GM23248 (cell line): ENCODE measurements around the gene ETV6. TPM values are rescaled to one million over a fixed set of nuclear protein-coding genes. Genes with fewer than 3 reads are reported as not detected.

Source experiments
- DNase-seq: peaks from one replicate; pipeline ENCODE4 v3.0.0-alpha.2; 2015
- H2AFZ ChIP-seq: fragments of 200-600 bp; sonication (generic); 2 replicates; pipeline ENCODE4 v1.6.1; 2016; ENCODE audit warnings: antibody characterized with exemption
- H3F3A ChIP-seq: fragments of 200-600 bp; sonication (generic); 2 replicates; pipeline ENCODE4 v1.6.1; 2016; ENCODE audit warnings: mild to moderate bottlenecking, antibody characterized with exemption, mixed run types; ENCODE audit not compliant: insufficient read depth
- H3K27ac ChIP-seq: fragments of 200-600 bp; sonication (generic); 2 replicates; pipeline ENCODE4 v1.5.1; 2016; ENCODE audit warnings: mild to moderate bottlenecking
- H3K27me3 ChIP-seq: fragments of 200-600 bp; sonication (generic); replicated peaks from 2 replicates; pipeline ENCODE4 v1.6.1; 2016; ENCODE audit warnings: mild to moderate bottlenecking; ENCODE audit not compliant: insufficient read depth
- H3K36me3 ChIP-seq: fragments of 200-600 bp; sonication (generic); 2 replicates; pipeline ENCODE4 v1.6.1; 2016; ENCODE audit warnings: low read depth, mild to moderate bottlenecking
- H3K4me1 ChIP-seq: fragments of 200-600 bp; sonication (generic); 2 replicates; pipeline ENCODE4 v1.6.1; 2016; ENCODE audit warnings: mild to moderate bottlenecking; ENCODE audit not compliant: insufficient read depth
- H3K4me2 ChIP-seq: fragments of 200-600 bp; sonication (generic); one replicate; pipeline ENCODE4 v1.6.1; 2016; ENCODE audit warnings: mild to moderate bottlenecking; ENCODE audit not compliant: unreplicated experiment
- H3K4me3 ChIP-seq: fragments of 200-600 bp; sonication (generic); 2 replicates; pipeline ENCODE4 v1.5.1; 2016; ENCODE audit warnings: mild to moderate bottlenecking
- H3K79me2 ChIP-seq: fragments of 200-600 bp; sonication (generic); 2 replicates; pipeline ENCODE4 v1.6.1; 2016; ENCODE audit warnings: mild to moderate bottlenecking; ENCODE audit not compliant: insufficient read depth
- H3K9ac ChIP-seq: fragments of 200-600 bp; sonication (generic); 2 replicates; pipeline ENCODE4 v1.6.1; 2016; ENCODE audit warnings: mild to moderate bottlenecking
- H3K9me2 ChIP-seq: fragments of 200-600 bp; sonication (generic); 2 replicates; pipeline ENCODE4 v1.6.1; 2016; ENCODE audit warnings: mixed run types, mild to moderate bottlenecking, moderate library complexity; ENCODE audit not compliant: insufficient read depth
- H3K9me3 ChIP-seq: fragments of 200-600 bp; sonication (generic); one replicate; pipeline ENCODE4 v1.6.1; 2017; ENCODE audit warnings: low read depth
- H4K20me1 ChIP-seq: fragments of 200-600 bp; sonication (generic); 2 replicates; pipeline ENCODE4 v1.6.0; 2016; ENCODE audit not compliant: insufficient read depth
- EZH2 ChIP-seq: fragments of 200-600 bp; sonication (generic); IDR thresholded peaks from 2 replicates; pipeline ENCODE4 v1.6.1; 2018; ENCODE audit warnings: antibody characterized with exemption, mild to moderate bottlenecking; ENCODE audit not compliant: insufficient read depth, poor library complexity, severe bottlenecking
- EZH2phosphoT487 ChIP-seq: fragments of 200-600 bp; sonication (generic); IDR thresholded peaks from 2 replicates; pipeline ENCODE4 v1.6.1; 2018; ENCODE audit warnings: antibody characterized with exemption, moderate library complexity, mild to moderate bottlenecking, low read depth; ENCODE audit not compliant: insufficient read depth
- WGBS, 2 experiments: methylation state at CpG; one replicate each; pipeline ENCODE4 v1.1.6; 2015 to 2017; ENCODE audit warnings: low lambda C conversion rate in 2 of 2, low coverage in 1 of 2; ENCODE audit errors: missing lambda C conversion rate in 2 of 2; 5-methylcytosine and 5-hydroxymethylcytosine counted together
- in situ Hi-C: fragments of 300-500 bp; cut with MboI; formaldehyde crosslinking; loops from 2 replicates; pipeline ENCODE4 v1.15.0; 2020
- polyA plus RNA-seq: library from polyadenylated mRNA; unstranded; fragments of >200 nt; fragmentation: Nextera tagmentation; extraction: Ambion mirVana; gene quantifications from 2 replicates; pipeline ENCODE4 v1.2.1, GENCODE V29; 2016
- total RNA-seq: library from RNA; depleted of rRNA; stranded (reverse); fragments of >200 nt; shearing (Covaris generic); gene quantifications from 2 replicates; pipeline ENCODE4 v1.2.3, GENCODE V29; 2014

Gene ETV6
- total and polyA plus RNA-seq, 2 experiments from 2014 or later = 2.5 to 10.4 TPM

- H3K4me1 ChIP-seq = no peaks in the 10 kb centered on the region
- H4K20me1 ChIP-seq = no peaks in the 10 kb centered on the region
- H3K4me3 ChIP-seq = no peak overlapping the region
- no peak overlapping the region for H2AFZ ChIP-seq
- no peak overlapping the region for H3K27ac ChIP-seq
- H3K9ac ChIP-seq = no peak overlapping the region
- WGBS, 2 experiments = 89 to 92% methylated on average over 7 of the region's 7 CpGs
- H3K9me2 ChIP-seq = no peaks in the 10 kb centered on the region
- TF ChIP-seq EZH2 (no peak), EZH2phosphoT487 (no peak)
- no peak overlapping the region for H3K4me2 ChIP-seq
- peaks cover 14% of the 10 kb centered on the region; the same call in 1 of the 2 replicates for H3K36me3 ChIP-seq
- peaks cover 2% of the 10 kb centered on the region for H3F3A ChIP-seq
- in situ Hi-C loops = no loop called here
- DNase-seq = no peak
- no peaks in the 10 kb centered on the region for H3K9me3 ChIP-seq
- no peaks in the 10 kb centered on the region for H3K27me3 ChIP-seq
- H3K79me2 ChIP-seq = no peaks in the 10 kb centered on the region
These were observed 207.5 kb downstream of the ETV6 start for GRCh38 chr12:11856971-11857370.

DNA sequence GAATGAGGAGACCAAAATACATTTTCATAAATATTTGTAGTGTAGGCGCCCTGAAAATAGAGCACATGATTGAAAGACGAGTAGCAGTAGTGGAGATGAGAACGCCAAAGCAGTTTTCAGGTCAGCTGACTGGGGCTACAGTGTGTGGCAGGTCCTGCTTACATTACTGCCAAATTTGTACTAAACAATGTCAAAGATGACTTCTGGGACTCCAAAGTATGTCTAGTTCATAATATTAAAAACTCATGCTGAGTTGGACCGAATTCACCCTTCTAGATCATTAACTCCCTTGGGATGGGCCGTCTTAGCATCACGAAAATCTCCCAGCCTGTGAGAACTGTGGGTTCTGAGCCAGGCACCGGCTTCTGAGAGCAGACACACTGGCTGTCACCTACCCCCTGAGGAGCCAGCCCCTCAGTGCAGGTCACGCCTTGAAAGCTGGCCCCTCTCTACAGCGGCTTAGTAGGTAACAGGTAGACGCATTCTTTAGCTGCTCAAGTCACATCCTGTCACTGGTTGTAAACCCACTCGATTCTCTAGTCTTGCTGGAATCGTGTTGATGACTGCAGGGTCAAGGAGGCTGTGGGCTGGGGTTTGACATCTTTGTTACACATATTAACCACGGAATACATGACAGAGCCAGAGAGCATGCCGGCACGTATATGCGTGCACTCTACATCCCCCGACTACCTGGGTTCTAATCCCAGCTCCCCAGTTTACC is 210.4 kb downstream of the ETV6 start:
- Histone ChIP-seq H3K4me3 (no peak overlapping the region), H3K36me3 (0 out of 2 replicates have a peak, but pooled peaks cover 5% of the 10 kb centered on the region), H3K9ac (no peak overlapping the region), H3K4me2 (no peak overlapping the region), H3K9me2 (no peaks in the 10 kb centered on the region), H3K9me3 (no peaks in the 10 kb centered on the region), H3F3A (peaks cover 23% of the 10 kb centered on the region), H3K27ac (no peak overlapping the region), H4K20me1 (no peaks in the 10 kb centered on the region), H2AFZ (no peak overlapping the region), H3K27me3 (no peaks in the 10 kb centered on the region), H3K4me1 (peaks cover 26% of the 10 kb centered on the region), H3K79me2 (no peaks in the 10 kb centered on the region)
- 70 to 73% methylated on average over 17 of the region's 17 CpGs for WGBS, 2 experiments
- DNase-seq = no peak
- TF ChIP-seq EZH2phosphoT487 = no peak
- TF ChIP-seq EZH2 = no peak
- in situ Hi-C loops = no loop called here

- H2AFZ ChIP-seq = no peak overlapping the region
- H3K9ac ChIP-seq = no peak overlapping the region
- H3K4me2 ChIP-seq = no peak overlapping the region
- H3F3A ChIP-seq = peaks cover 23% of the 10 kb centered on the region
- H3K36me3 ChIP-seq = 0 out of 2 replicates have a peak, but pooled peaks cover 10% of the 10 kb centered on the region
- H3K27ac ChIP-seq = no peak overlapping the region
- no peak for DNase-seq
- H3K4me1 ChIP-seq = peaks cover 26% of the 10 kb centered on the region
- no peaks in the 10 kb centered on the region for H3K27me3 ChIP-seq
- H3K79me2 ChIP-seq = 0 out of 2 replicates have a peak, but pooled peaks cover 6% of the 10 kb centered on the region
- H3K9me2 ChIP-seq = no peaks in the 10 kb centered on the region
- H3K9me3 ChIP-seq = no peaks in the 10 kb centered on the region
- TF ChIP-seq EZH2 (no peak), EZH2phosphoT487 (no peak)
- H4K20me1 ChIP-seq = no peaks in the 10 kb centered on the region
- 81% methylated on average over 5 of the region's 5 CpGs for WGBS, 2 experiments
- in situ Hi-C loops = no loop called here
- no peak overlapping the region for H3K4me3 ChIP-seq
These were observed 211.8 kb downstream of the ETV6 start for GRCh38 chr12:11861155-11861863.

DNA sequence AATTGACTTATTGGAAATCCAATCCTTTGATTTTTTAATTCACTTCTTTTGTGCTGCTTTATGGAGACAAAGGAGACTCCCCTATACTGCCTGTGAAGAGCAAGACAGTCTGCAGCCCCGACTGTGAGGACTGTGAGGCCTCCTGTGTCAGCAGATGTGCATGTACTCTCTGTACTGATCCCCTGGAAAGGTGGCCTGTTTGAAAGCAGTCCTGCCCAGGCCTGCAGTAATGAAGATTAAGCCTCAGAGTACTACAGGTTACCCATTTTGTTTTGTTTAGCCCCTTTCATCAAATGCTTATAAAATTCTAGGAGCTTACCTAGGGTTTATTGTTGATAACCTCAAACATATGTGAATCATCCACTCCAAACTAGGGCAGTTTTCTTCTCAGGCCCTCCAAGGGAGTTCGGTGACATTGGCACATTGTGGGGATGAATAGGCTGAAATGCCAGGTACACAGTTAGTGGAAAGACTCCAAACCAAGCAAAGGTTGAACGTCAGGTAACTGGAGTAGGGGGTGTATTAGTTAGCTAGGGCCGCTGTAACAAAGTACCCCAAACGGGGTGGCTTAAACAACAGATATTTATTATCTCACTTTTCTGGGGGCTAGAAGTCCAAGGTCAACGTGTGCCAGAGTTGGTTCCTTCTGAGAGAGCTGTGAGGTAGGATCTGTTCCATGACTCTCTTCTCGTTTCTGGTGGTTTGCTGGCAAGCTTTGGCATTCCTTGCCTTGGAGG is 212.6 kb downstream of the ETV6 start:
- Histone ChIP-seq H3K9me2 (no peaks in the 10 kb centered on the region), H3F3A (peaks cover 23% of the 10 kb centered on the region), H3K79me2 (0 out of 2 replicates have a peak, but pooled peaks cover 13% of the 10 kb centered on the region), H3K9me3 (no peaks in the 10 kb centered on the region), H3K36me3 (0 out of 2 replicates have a peak, but pooled peaks cover 5% of the 10 kb centered on the region), H3K9ac (peak overlapping the region; percentile 62; the same call in 1 of the 2 replicates), H3K27me3 (no peaks in the 10 kb centered on the region), H4K20me1 (no peaks in the 10 kb centered on the region), H3K27ac (peak overlapping the region; percentile 78), H3K4me3 (no peak overlapping the region), H3K4me2 (peak overlapping the region; percentile 57), H2AFZ (no peak overlapping the region), H3K4me1 (peaks cover 26% of the 10 kb centered on the region)
- WGBS, 2 experiments = 91 to 92% methylated on average over 7 of the region's 7 CpGs
- DNase-seq = no peak
- TF ChIP-seq EZH2 (no peak), EZH2phosphoT487 (no peak)
- in situ Hi-C loops = no loop called here
